ENCODE data around the gene RBMS3. TPM values are rescaled to one million over a fixed set of nuclear protein-coding genes. Genes with fewer than 3 reads are reported as not detected.

RBMS3 gene
- total RNA-seq, 1 experiment from 2014 or later = 7.4 TPM

DNA sequence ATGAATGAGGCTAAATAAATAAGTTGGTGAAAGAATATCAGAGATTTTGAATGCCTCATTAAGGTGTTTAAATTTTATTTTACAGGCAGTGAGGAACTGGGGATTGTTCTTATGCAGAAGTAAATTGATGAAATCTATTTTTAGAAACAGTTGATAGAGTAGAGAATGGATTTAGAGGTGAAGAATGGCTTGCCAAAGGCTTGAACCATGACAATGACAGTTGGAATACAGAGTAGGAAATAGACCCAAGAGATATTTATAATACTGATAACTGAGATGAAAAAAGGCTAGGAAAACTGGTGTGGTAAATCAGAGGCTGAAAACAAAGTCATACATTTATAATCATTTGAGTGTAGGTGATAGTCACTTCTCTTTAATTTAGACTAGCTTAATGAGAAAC, 39.0 kb upstream of the RBMS3 start:
- TF ChIP-seq, protein P1, sequence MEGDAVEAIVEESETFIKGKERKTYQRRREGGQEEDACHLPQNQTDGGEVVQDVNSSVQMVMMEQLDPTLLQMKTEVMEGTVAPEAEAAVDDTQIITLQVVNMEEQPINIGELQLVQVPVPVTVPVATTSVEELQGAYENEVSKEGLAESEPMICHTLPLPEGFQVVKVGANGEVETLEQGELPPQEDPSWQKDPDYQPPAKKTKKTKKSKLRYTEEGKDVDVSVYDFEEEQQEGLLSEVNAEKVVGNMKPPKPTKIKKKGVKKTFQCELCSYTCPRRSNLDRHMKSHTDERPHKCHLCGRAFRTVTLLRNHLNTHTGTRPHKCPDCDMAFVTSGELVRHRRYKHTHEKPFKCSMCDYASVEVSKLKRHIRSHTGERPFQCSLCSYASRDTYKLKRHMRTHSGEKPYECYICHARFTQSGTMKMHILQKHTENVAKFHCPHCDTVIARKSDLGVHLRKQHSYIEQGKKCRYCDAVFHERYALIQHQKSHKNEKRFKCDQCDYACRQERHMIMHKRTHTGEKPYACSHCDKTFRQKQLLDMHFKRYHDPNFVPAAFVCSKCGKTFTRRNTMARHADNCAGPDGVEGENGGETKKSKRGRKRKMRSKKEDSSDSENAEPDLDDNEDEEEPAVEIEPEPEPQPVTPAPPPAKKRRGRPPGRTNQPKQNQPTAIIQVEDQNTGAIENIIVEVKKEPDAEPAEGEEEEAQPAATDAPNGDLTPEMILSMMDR (IDR thresholded peaks at IDR 0.05; ENCODE audit: insufficient read depth in 1 of 2, low read depth in 1 of 2, low read length in 1 of 2, severe bottlenecking in 1 of 2, unreplicated experiment in 1 of 2) = no peak
- Histone ChIP-seq H3K36me3 (ENCODE audit: control insufficient read depth, insufficient read depth, low read length) (no peaks in the 10 kb centered on the region), H3K4me1 (no peaks in the 10 kb centered on the region), H3K4me3 (ENCODE audit: low read depth, low read length) (no peak overlapping the region), H3K27me3 (replicated peaks; ENCODE audit: control insufficient read depth, insufficient read depth, low read length) (no peaks in the 10 kb centered on the region), H3K9me3 (no peaks in the 10 kb centered on the region)
- Mint-ChIP-seq H3K4me3 (ENCODE audit: unreplicated experiment) (no peak overlapping the region), H3K27me3 (ENCODE audit: insufficient read depth, unreplicated experiment) (no peaks in the 10 kb centered on the region), H3K9me3 (ENCODE audit: unreplicated experiment) (no peaks in the 10 kb centered on the region), H3K4me1 (ENCODE audit: low read depth, unreplicated experiment) (peaks cover 6% of the 10 kb centered on the region), H3K36me3 (ENCODE audit: insufficient read depth, unreplicated experiment) (no peaks in the 10 kb centered on the region), H3K27ac (ENCODE audit: unreplicated experiment) (no peak overlapping the region)
- BruUV-seq (replicated peaks) = no TSS peak
- intact Hi-C loops (cut with micrococcal nuclease; ENCODE audit: unreplicated experiment) = no loop called here
- no peak for DNase-seq
- ChIA-PET CTCF (no interaction called here), POLR2A (no interaction called here)

DNA sequence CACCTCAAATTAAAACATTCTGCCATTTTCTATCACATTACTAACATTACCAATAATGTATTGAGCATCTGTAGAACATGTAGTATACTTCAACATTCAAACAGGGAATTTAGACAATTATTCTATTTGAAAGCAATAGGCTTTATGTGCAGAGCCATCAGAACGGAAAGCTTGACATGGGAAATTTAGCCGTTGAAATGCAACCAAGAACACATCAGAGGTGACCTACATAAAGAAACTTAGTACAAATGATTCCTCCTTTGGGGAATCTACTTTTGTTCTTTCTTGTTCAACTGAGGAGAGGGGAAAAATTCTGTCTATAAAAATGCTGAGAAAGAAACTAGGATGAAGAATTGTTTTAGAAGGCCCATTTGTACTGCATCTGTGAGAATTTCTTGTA, 38.6 kb upstream of the RBMS3 start:
- ChIA-PET CTCF (no interaction called here), POLR2A (no interaction called here)
- Histone ChIP-seq H3K9me3 (no peaks in the 10 kb centered on the region), H3K4me1 (no peaks in the 10 kb centered on the region), H3K4me3 (ENCODE audit: low read depth, low read length) (no peak overlapping the region), H3K36me3 (ENCODE audit: control insufficient read depth, insufficient read depth, low read length) (no peaks in the 10 kb centered on the region), H3K27me3 (replicated peaks; ENCODE audit: control insufficient read depth, insufficient read depth, low read length) (no peaks in the 10 kb centered on the region)
- H3K27me3 Mint-ChIP-seq (ENCODE audit: insufficient read depth, unreplicated experiment) = no peaks in the 10 kb centered on the region
- BruUV-seq (replicated peaks) = no TSS peak
- no peak overlapping the region for H3K4me3 Mint-ChIP-seq (ENCODE audit: unreplicated experiment)
- intact Hi-C loops (cut with micrococcal nuclease; ENCODE audit: unreplicated experiment) = no loop called here
- TF ChIP-seq, protein P1 (IDR thresholded peaks at IDR 0.05; ENCODE audit: insufficient read depth in 1 of 2, low read depth in 1 of 2, low read length in 1 of 2, severe bottlenecking in 1 of 2, unreplicated experiment in 1 of 2) = no peak
- no peak overlapping the region for H3K27ac Mint-ChIP-seq (ENCODE audit: unreplicated experiment)
- no peak for DNase-seq
- H3K36me3 Mint-ChIP-seq (ENCODE audit: insufficient read depth, unreplicated experiment) = no peaks in the 10 kb centered on the region
- peaks cover 6% of the 10 kb centered on the region for H3K4me1 Mint-ChIP-seq (ENCODE audit: low read depth, unreplicated experiment)
- no peaks in the 10 kb centered on the region for H3K9me3 Mint-ChIP-seq (ENCODE audit: unreplicated experiment)

DNA sequence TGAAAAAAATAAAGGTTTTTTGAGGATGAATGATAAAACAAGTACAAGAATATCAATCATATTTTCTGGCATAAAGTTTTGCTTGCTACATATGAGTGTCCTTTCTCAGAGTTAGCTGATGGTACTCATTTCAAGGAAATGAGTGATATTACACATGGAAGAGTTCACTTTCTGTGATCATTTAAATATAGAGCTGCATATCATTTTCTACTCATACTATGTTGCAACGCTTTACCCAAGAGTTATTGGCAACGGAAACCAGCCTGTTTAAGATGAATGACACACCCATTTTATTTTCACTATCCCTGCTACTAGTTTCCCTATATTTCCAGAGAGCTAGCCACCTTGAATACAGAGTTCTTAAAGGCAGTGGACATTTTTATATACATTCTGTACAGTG, 35.4 kb upstream of the RBMS3 start:
- Mint-ChIP-seq H3K27ac (ENCODE audit: unreplicated experiment) (no peak overlapping the region), H3K36me3 (ENCODE audit: insufficient read depth, unreplicated experiment) (no peaks in the 10 kb centered on the region), H3K27me3 (ENCODE audit: insufficient read depth, unreplicated experiment) (no peaks in the 10 kb centered on the region), H3K4me1 (ENCODE audit: low read depth, unreplicated experiment) (peaks cover 2% of the 10 kb centered on the region), H3K4me3 (ENCODE audit: unreplicated experiment) (no peak overlapping the region), H3K9me3 (ENCODE audit: unreplicated experiment) (no peaks in the 10 kb centered on the region)
- Histone ChIP-seq H3K4me3 (ENCODE audit: low read depth, low read length) (no peak overlapping the region), H3K4me1 (no peaks in the 10 kb centered on the region), H3K27me3 (replicated peaks; ENCODE audit: control insufficient read depth, insufficient read depth, low read length) (no peaks in the 10 kb centered on the region), H3K9me3 (no peaks in the 10 kb centered on the region), H3K36me3 (ENCODE audit: control insufficient read depth, insufficient read depth, low read length) (no peaks in the 10 kb centered on the region)
- TF ChIP-seq, protein P1 (IDR thresholded peaks at IDR 0.05; ENCODE audit: insufficient read depth in 1 of 2, low read depth in 1 of 2, low read length in 1 of 2, severe bottlenecking in 1 of 2, unreplicated experiment in 1 of 2) = no peak
- BruUV-seq (replicated peaks) = no TSS peak
- no peak for DNase-seq
- intact Hi-C loops (cut with micrococcal nuclease; ENCODE audit: unreplicated experiment) = no loop called here
- ChIA-PET POLR2A (no interaction called here), CTCF (no interaction called here)

All from Caco-2 (cell line).